SKM-1 (cell line): ENCODE measurements around the gene TSNAXIP1.
"Not testable (repeated sequence)": the region's sequence is repeated elsewhere in the genome, so short reads cannot be mapped to it uniquely, and the experiment has no call there.

Source experiments
- DNase-seq: peaks from one replicate; lab custom pipeline; 2025; ENCODE audit not compliant: unreplicated experiment; lab: John Stamatoyannopoulos, UW

Gene TSNAXIP1

DNA sequence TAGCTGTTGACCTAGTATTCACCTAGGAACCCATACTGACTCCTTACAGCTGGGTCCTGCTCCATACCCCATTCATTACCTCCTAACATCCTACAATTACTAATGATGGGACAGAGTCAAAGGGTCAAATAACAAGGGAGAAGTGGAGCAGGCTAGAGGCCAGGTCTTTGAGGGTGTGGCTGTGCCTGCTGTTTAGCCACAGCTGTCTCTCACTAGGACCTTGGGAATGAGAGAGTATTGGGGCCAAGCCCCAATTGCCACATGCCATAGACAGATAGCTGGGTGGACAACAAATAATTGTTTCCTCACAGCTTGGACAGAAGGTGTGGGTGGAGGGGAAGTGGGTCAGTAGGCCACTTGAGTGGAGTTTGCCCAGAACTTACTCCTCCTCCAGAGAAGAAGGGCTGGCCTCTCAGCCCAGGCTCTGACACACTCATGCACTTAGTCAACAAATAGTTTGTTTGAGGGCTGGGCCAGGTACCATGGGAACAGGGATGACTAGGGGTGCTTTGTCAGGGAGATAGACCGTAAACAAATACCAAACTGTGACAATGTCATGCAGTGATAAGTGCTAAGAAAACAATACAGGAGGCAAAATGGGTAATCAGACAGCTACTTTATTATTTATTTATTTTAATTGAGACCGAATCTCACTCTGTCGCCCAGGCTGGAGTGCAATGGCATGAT is 51.0 kb downstream of the TSNAXIP1 start:
- DNase-seq = no peak

DNA sequence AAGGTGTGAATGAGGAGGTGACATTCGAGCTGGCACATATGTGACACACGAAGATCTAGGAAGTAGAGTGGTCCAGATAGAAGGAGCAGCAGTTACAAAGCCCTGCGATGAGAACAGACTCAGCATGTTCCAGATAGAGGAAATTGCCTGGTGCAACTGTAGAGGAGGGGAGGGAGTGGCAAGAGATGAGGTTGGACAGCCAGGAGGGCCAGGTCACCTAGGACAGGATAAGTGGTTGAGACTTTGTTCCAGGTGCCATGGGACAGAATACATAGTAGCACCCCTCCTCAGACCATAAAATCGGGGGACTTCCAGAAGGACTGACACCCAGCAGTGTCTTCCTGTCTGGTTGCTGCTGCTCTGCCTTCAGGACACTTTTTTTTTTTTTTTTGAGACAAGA is 51.8 kb downstream of the TSNAXIP1 start:
- no peak for DNase-seq

DNA sequence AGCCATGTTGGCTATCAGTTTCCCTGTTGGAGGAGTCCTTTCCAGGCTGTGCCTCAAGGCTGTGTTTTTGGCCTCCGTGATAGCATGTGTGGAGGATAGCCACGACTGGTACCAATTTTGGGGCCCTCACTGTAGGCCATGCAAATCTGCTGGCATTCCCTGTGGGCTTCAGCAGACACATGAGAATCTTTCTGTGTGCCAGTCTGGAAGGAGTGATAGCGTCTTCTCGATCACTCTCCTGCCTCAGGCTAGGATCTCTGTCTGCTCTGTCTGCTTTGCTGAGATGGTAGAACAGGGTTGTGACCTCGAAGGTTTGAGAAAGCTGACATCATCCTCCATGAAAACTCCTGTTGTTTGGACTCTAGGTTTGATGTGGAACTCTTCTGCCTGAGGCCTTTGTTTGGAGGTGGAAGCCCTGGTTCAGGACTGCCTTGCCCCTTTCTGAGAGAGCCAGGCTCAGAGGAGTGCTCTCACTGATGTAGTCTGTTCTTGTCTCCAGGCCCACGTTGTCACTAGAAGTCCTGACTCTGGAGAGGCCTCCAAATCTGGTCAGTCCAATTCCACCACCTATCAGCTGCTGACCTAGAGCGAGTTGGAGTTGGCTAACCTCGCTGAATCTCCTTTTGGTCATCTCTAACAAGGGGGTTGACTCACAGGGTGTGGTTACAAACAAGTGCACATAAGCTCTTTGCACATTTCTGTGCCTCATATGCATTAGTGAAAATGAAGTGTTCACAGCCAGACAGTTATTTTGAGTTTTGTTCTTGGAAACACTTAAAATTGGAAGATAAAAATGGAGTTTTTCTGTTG is 54.1 kb downstream of the TSNAXIP1 start:
- no peak for DNase-seq

- DNase-seq = no peak
Observed at GRCh38 chr16:67861877-67862276, 55.2 kb downstream of the TSNAXIP1 start.

- DNase-seq = no peak
Observed at GRCh38 chr16:67862623-67863583, 56.2 kb downstream of the TSNAXIP1 start.

GRCh38 chr16:67864044-67864443 is 57.4 kb downstream of the TSNAXIP1 start:
- not testable (repeated sequence) for DNase-seq

DNA sequence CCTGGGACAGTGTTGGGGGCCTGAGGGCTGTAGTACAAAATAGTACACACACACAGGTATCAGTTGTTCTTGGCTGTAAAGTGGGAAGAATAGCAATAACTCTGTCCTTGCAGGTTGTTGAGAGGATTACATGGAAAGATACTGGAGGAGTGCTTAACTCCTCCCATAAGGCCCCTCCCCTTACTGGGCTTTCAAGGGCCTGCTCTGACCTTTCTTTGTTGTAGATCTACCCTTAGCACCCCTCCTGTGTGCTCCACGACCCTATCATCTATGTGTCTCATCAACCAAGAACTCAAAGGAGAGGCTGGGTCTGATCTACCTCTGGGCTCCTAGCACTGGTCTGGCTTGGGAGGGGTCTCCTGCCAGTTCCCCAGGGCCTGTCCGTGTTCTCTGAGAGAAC is 57.9 kb downstream of the TSNAXIP1 start:
- DNase-seq = no peak

DNA sequence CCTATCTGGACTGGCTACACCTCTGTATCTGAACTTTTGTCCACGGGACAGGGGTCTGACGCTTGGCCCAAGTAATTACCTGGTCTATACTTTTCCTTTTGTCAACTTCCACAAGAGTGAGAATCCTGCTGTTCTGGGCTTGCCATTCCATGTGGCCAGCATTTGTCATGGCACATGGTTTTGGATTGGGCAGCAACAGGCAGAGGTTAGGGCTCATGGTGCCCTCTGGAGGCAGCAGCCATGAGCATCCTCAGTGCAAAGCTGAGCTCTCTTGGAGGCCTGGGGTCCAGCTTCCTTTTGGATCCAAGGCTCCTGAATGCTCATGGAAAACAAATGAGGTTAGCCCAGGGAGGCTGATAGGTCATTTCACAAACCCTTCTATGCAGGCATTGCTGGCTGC is 58.6 kb downstream of the TSNAXIP1 start:
- DNase-seq = no peak

- DNase-seq = no peak
Observed at GRCh38 chr16:67868290-67868689, 61.6 kb downstream of the TSNAXIP1 start.

GRCh38 chr16:67869653-67870052 is 63.0 kb downstream of the TSNAXIP1 start:
- DNase-seq = no peak

DNA sequence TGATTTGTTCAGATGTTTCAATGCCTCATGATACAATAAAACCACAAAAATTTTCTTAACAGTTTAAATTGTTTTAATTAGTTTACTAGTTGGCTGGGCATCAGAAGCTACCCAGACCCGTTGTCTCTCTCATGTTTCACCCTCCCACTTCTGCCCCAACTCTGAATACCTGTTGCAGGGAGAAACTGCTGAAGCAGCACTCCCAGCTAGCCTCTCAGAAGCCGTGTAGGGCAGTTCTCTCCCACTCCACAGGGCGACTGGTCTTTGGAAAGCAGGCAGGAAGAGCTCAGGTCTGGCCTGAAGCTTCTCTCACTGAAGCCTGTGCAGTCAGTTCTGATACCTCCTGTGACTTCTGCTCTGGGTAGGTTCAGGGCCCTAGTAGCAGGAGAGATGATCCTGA is 64.6 kb downstream of the TSNAXIP1 start:
- no peak for DNase-seq

DNA sequence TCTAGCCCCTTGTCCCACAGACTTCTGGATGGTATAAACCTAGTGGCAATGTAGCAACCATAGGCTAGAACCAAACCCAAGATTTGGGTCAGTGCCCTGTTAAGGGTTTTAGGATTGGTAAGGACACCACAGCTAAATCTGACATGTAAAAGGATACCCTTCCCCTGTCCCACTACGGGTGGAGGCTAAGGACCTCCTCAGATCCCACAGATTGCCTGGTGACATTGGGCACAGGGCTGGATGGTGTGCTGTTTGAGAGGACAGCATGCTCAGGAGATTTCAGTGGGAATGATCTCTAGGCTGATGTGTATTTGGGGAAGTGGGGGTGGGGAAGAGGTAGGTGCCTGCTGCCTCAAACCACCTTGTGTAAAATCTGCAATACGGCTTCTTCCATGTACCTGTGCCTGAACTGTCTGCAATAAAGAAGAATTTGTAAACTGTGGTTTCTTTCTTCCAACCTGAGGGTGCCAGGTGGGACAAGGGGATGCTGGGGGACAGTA is 65.5 kb downstream of the TSNAXIP1 start:
- no peak for DNase-seq

- DNase-seq = peak; percentile 67
Observed at GRCh38 chr16:67872631-67873434, 66.1 kb downstream of the TSNAXIP1 start, which contains the start of gene EDC4. Gene EDC4 (plus strand): TSS chr16:67873052. CDS start chr16:67873262, 210 bp downstream.

DNA sequence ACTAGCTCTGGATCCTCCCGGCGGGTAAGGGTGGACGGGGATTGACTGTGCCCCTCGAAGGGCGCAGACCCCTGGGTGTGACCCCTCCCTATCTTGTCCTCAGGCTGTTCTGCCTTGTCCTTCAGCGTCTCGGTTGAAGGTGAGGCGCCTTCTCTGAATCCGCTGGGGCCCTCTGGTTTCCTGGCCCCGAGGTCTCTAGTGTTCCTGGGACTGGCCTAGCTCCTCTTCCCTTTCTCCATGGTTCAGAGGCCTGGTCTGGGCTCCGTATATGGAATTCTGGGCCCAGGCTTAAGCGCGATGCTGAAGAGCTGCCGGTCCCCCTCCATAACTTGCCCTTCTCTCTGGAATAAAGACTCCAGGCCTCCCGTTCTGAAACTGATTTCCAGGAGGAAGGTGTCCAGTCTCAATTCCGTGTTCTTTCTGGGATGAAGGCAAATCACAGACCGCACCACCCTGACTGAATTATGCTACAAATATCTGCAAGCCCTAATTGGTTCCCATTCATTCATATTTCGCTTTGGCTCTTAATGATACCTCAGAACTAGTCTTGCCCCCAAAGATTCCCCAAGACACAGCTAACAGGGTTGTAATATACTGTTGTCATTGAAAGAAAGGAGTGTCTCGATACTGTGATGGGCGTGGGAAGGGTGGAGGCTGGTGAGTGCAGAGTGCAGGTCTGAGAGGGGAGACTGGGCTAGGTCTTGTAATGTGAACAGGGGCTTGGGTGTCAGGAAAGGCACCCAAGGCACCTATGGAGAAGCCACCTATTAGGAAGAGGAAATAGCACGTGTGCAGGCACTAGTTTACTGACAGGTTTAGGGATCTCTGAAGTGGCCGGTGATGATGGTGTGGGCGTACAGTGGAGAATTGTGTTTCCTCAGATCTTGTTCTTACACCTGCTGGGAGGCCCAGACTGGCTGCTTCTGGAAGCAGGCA is 67.0 kb downstream of the TSNAXIP1 start:
- no peak for DNase-seq

- DNase-seq = no peak
Observed at GRCh38 chr16:67874372-67874771, 67.7 kb downstream of the TSNAXIP1 start.

GRCh38 chr16:67877064-67877463 is 70.4 kb downstream of the TSNAXIP1 start:
- DNase-seq = no peak
